IMR-90 (cell line): ENCODE results near the gene SGPL1. TPM values are rescaled to one million over a fixed set of nuclear protein-coding genes. Genes with fewer than 3 reads are reported as not detected.
A peak's percentile ranks its signal among the peaks of the same experiment; 100 is the strongest.

ENCODE experiments used
- ATAC-seq: fragments of 200-7000 bp; cut with Tn5 transposase; 2 replicates; pipeline ENCODE4 v1.9.1; 2020; ENCODE audit warnings: low read depth, mild to moderate bottlenecking, moderate library complexity
- BruUV-seq: library from RNA; stranded (reverse); fragments of 400-500 nt; replicated peaks from 2 replicates; lab custom pipeline; 2021; lab: Mats Ljungman, UMichigan
- CTCF ChIA-PET: fragments of 300-600 bp; formaldehyde crosslinking; extraction: SDS; loops from one replicate; lab custom pipeline; 2021; ENCODE audit warnings: antibody characterized with exemption; lab: Yijun Ruan, JAX
- POLR2A ChIA-PET: fragments of 300-600 bp; sonication (Branson Sonifier 250); formaldehyde crosslinking; loops from one replicate; lab custom pipeline; 2022; ENCODE audit warnings: antibody characterized with exemption; ENCODE audit not compliant: unreplicated experiment; lab: Charles Lee
- DNase-seq: peaks from one replicate; pipeline ENCODE4 v3.0.0; 2013
- H2AFZ ChIP-seq: replicated peaks from 2 replicates; pipeline ENCODE3; 2013; ENCODE audit warnings: low read length, mild to moderate bottlenecking; ENCODE audit not compliant: poor library complexity
- H2AK5ac ChIP-seq: 2 replicates; pipeline ENCODE4 v1.6.1; 2013; ENCODE audit warnings: low read depth, low read length, inconsistent platforms
- H2AK9ac ChIP-seq: replicated peaks from 2 replicates; pipeline ENCODE3; 2013; ENCODE audit warnings: mild to moderate bottlenecking, low read depth, low read length, moderate library complexity; ENCODE audit not compliant: poor library complexity
- H2BK120ac ChIP-seq: 2 replicates; pipeline ENCODE4 v1.6.1; 2013; ENCODE audit warnings: low read depth, low read length, inconsistent platforms
- H2BK15ac ChIP-seq: 3 replicates; pipeline ENCODE4 v1.6.1; 2013; ENCODE audit warnings: low read depth, low read length, inconsistent platforms
- H2BK20ac ChIP-seq: 2 replicates; pipeline ENCODE4 v1.6.1; 2013; ENCODE audit warnings: low read depth, mild to moderate bottlenecking, inconsistent platforms, low read length, moderate library complexity
- H2BK5ac ChIP-seq: 2 replicates; pipeline ENCODE4 v1.6.1; 2013; ENCODE audit warnings: mild to moderate bottlenecking, low read depth, low read length, inconsistent platforms; ENCODE audit not compliant: poor library complexity, severe bottlenecking
- H3K14ac ChIP-seq: replicated peaks from 2 replicates; pipeline ENCODE4 v1.6.1; 2013; ENCODE audit warnings: low read depth, low read length, inconsistent platforms
- H3K18ac ChIP-seq: 2 replicates; pipeline ENCODE4 v1.6.1; 2013; ENCODE audit warnings: low read depth, low read length, control low read depth
- H3K23ac ChIP-seq: 2 replicates; pipeline ENCODE4 v1.6.1; 2013; ENCODE audit warnings: low read depth, low read length, inconsistent platforms
- H3K27ac ChIP-seq: 2 replicates; pipeline ENCODE4 v1.5.1; 2013; ENCODE audit warnings: mild to moderate bottlenecking, control low read depth, low read length; ENCODE audit not compliant: insufficient read depth
- H3K27me3 ChIP-seq: 2 replicates; pipeline ENCODE4 v1.6.1; 2013; ENCODE audit warnings: low read length; ENCODE audit not compliant: control insufficient read depth, insufficient read depth
- H3K36me3 ChIP-seq: 2 replicates; pipeline ENCODE4 v1.6.1; 2013; ENCODE audit warnings: low read length, mixed read lengths; ENCODE audit not compliant: control insufficient read depth, insufficient read depth
- H3K4ac ChIP-seq: 2 replicates; pipeline ENCODE4 v1.6.1; 2013; ENCODE audit warnings: low read depth, low read length, inconsistent platforms
- H3K4me1 ChIP-seq: 2 replicates; pipeline ENCODE4 v1.6.1; 2013; ENCODE audit warnings: low read length, mixed read lengths; ENCODE audit not compliant: control insufficient read depth, insufficient read depth
- H3K4me2 ChIP-seq: 2 replicates; pipeline ENCODE4 v1.6.1; 2013; ENCODE audit warnings: low read depth, mild to moderate bottlenecking, control low read depth, low read length, moderate library complexity
- H3K4me3 ChIP-seq: 2 replicates; pipeline ENCODE4 v1.5.1; 2013; ENCODE audit warnings: low read depth, mild to moderate bottlenecking, control low read depth, low read length, moderate library complexity; ENCODE audit not compliant: insufficient read depth
- H3K56ac ChIP-seq: 2 replicates; pipeline ENCODE4 v1.6.1; 2013; ENCODE audit warnings: low read length, inconsistent platforms; ENCODE audit not compliant: insufficient read depth; ENCODE audit errors: extremely low read depth
- H3K79me1 ChIP-seq, 2 experiments: 2 replicates each; pipeline ENCODE4 v1.6.1; 2013; ENCODE audit warnings: low read length in 2 of 2, inconsistent platforms in 1 of 2, low read depth in 1 of 2
- H3K9ac ChIP-seq: 2 replicates; pipeline ENCODE4 v1.6.1; 2013; ENCODE audit warnings: low read depth, low read length, control low read depth
- H3K9me1 ChIP-seq: 2 replicates; pipeline ENCODE4 v1.6.1; 2013; ENCODE audit warnings: low read length, inconsistent platforms; ENCODE audit not compliant: insufficient read depth
- H3K9me3 ChIP-seq: 2 replicates; pipeline ENCODE4 v1.6.1; 2013; ENCODE audit warnings: low read length; ENCODE audit not compliant: control insufficient read depth, insufficient read depth
- H4K20me1 ChIP-seq: 2 replicates; pipeline ENCODE4 v1.6.1; 2013; ENCODE audit warnings: low read length, inconsistent platforms; ENCODE audit not compliant: insufficient read depth
- H4K5ac ChIP-seq: 2 replicates; pipeline ENCODE4 v1.6.1; 2013; ENCODE audit warnings: mild to moderate bottlenecking, low read depth, low read length, control low read depth
- H4K8ac ChIP-seq, 2 experiments: 2 replicates each; pipeline ENCODE4 v1.6.1; 2013; ENCODE audit warnings: low read depth in 2 of 2, low read length in 2 of 2, control low read depth in 1 of 2, inconsistent platforms in 1 of 2
- H4K91ac ChIP-seq: 2 replicates; pipeline ENCODE4 v1.6.1; 2013; ENCODE audit warnings: low read depth, low read length, inconsistent platforms; ENCODE audit not compliant: insufficient read depth
- BHLHE40 ChIP-seq: fragments of 150-350 bp; IDR thresholded peaks from 2 replicates; pipeline ENCODE4 v1.6.1; 2016; ENCODE audit warnings: mild to moderate bottlenecking, low read depth, low read length
- CEBPB ChIP-seq: IDR thresholded peaks from 2 replicates; pipeline ENCODE4 v1.6.1; 2012; ENCODE audit warnings: low read depth, low read length, improper control_type of control experiment
- CHD1 ChIP-seq: IDR thresholded peaks from 2 replicates; pipeline ENCODE4 v1.6.1; 2012; ENCODE audit warnings: low read depth, low read length, improper control_type of control experiment
- FOS ChIP-seq: fragments of 150-350 bp; IDR thresholded peaks from 2 replicates; pipeline ENCODE4 v1.6.1; 2016; ENCODE audit warnings: low read depth, low read length
- MAFK ChIP-seq: IDR thresholded peaks from 2 replicates; pipeline ENCODE4 v1.6.1; 2012; ENCODE audit warnings: low read depth, low read length, improper control_type of control experiment
- MAZ ChIP-seq: IDR thresholded peaks from 2 replicates; pipeline ENCODE4 v1.6.1; 2012; ENCODE audit warnings: low read depth, mild to moderate bottlenecking, low read length, improper control_type of control experiment, moderate library complexity, borderline replicate concordance
- MXI1 ChIP-seq: IDR thresholded peaks from 2 replicates; pipeline ENCODE4 v1.6.1; 2012; ENCODE audit warnings: low read depth, mild to moderate bottlenecking, low read length, moderate library complexity, borderline replicate concordance
- NFE2L2 ChIP-seq: fragments of 150-350 bp; IDR thresholded peaks from 2 replicates; pipeline ENCODE4 v1.6.1; 2016; ENCODE audit warnings: low read depth, mild to moderate bottlenecking, low read length
- RAD21 ChIP-seq: IDR thresholded peaks from 2 replicates; pipeline ENCODE4 v1.6.1; 2012; ENCODE audit warnings: low read length, improper control_type of control experiment
- RCOR1 ChIP-seq: IDR thresholded peaks from 2 replicates; pipeline ENCODE4 v1.6.1; 2012; ENCODE audit warnings: mild to moderate bottlenecking, low read length, improper control_type of control experiment; ENCODE audit not compliant: insufficient replicate concordance
- SMC3 ChIP-seq: fragments of 150-350 bp; IDR thresholded peaks from 2 replicates; pipeline ENCODE4 v1.6.1; 2016; ENCODE audit warnings: low read depth, mild to moderate bottlenecking, antibody characterized with exemption, low read length, moderate library complexity
- WGBS, 2 experiments: methylation state at CpG; one replicate each; pipeline versions ENCODE4 v1.1.5 to v1.1.7; 2013; ENCODE audit warnings: missing lambda C conversion rate in 2 of 2; ENCODE audit not compliant: insufficient read length in 1 of 2; ENCODE audit errors: extremely low coverage in 2 of 2; 5-methylcytosine and 5-hydroxymethylcytosine counted together
- dilution Hi-C: fragments of 300-500 bp; cut with HindIII; formaldehyde crosslinking; loops from one replicate; pipeline ENCODE4 v1.14.3; 2018; ENCODE audit warnings: low sequenced_read_pairs; ENCODE audit not compliant: unreplicated experiment
- in situ Hi-C: fragments of 300-500 bp; cut with MboI; formaldehyde crosslinking; loops from 3 replicates; pipeline ENCODE4 v1.14.3; 2019; ENCODE audit warnings: low sequenced_read_pairs, inconsistent platforms, mixed read lengths
- intact Hi-C: fragments of 100-400 bp; cut with micrococcal nuclease; formaldehyde crosslinking; loops from 2 replicates; pipeline ENCODE4 v1.10.0; 2022
- polyA plus RNA-seq, 3 experiments: library from polyadenylated mRNA; depleted of rRNA; stranded (reverse); fragments of >200 nt; gene quantifications; 2 replicates each; pipeline ENCODE4 v1.2.3, GENCODE V29; 2012; ENCODE audit warnings: low replicate concordance in 1 of 3
- total RNA-seq: library from RNA; depleted of rRNA; stranded (reverse); fragments of >200 nt; gene quantifications from 2 replicates; pipeline ENCODE4 v1.2.3, GENCODE V29; 2012
- TF ChIP-seq, protein P1 (sequence below): fragments of 150-350 bp; IDR thresholded peaks from 2 replicates; pipeline ENCODE4 v1.6.1; 2017; ENCODE audit warnings: mild to moderate bottlenecking, antibody characterized with exemption, low read length, low read depth
- TF ChIP-seq, protein P2 (sequence below): fragments of 150-350 bp; IDR thresholded peaks from 2 replicates; pipeline ENCODE4 v1.6.1; 2016; ENCODE audit warnings: low read depth, mild to moderate bottlenecking, low read length, moderate library complexity, borderline replicate concordance

SGPL1 gene
- total and polyA plus RNA-seq, 2 of the 4 experiments (the other 2 are of a cell fraction) = 12.2 to 26.7 TPM

DNA sequence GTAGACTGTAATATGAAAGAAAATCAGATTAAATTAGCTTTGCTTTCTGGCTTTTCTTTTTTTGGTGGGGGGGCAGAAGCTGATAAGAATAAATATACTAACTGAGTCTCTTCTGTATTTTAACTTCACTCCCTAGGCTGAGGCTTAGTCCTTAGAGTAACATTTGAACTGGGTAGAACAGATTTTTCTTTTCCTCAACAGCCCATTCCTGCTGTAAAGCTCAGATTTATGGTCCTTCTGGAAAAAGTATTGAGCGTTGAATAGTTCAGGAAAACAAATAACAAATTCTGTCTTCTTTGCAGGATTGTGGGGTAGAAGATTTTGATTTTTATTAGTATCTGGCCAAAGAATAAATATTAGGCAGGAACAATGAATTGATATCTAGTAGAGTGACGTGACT lies 17.9 kb downstream of the SGPL1 start:
- Histone ChIP-seq H3K4me2 (peak overlapping the region; percentile 85), H4K91ac (peak overlapping the region; percentile 38; the same call in 1 of the 2 replicates), H2BK5ac (peak overlapping the region; percentile 79), H3K23ac (peak overlapping the region; percentile 48; the same call in 1 of the 2 replicates), H2AFZ (no peak overlapping the region), H3K27me3 (no peaks in the 10 kb centered on the region), H3K14ac (peak overlapping the region; percentile 38; the same call in 1 of the 2 replicates), H4K20me1 (peaks cover 3% of the 10 kb centered on the region; the same call in 1 of the 2 replicates), H3K9me3 (peaks cover 3% of the 10 kb centered on the region), H3K56ac (peak overlapping the region; percentile 34), H3K36me3 (peaks cover 4% of the 10 kb centered on the region; the same call in 1 of the 2 replicates), H4K5ac (no peak overlapping the region; the same call in 1 of the 2 replicates), H3K9ac (no peak overlapping the region), H2BK15ac (peak overlapping the region; percentile 44; the same call in 1 of the 3 replicates), H4K8ac (peak overlapping the region; percentile 21 to 48), H2BK120ac (peak overlapping the region; percentile 50), H3K18ac (peak overlapping the region; percentile 76; the same call in 1 of the 2 replicates), H2AK5ac (no peak overlapping the region; the same call in 1 of the 2 replicates), H3K4me3 (no peak overlapping the region), H2AK9ac (no peak overlapping the region), H3K4me1 (peaks cover 25% of the 10 kb centered on the region), H2BK20ac (peak overlapping the region; percentile 62; the same call in 1 of the 2 replicates), H3K27ac (no peak overlapping the region), H3K4ac (peak overlapping the region; percentile 74), H3K9me1 (peaks cover 9% of the 10 kb centered on the region; the same call in 1 of the 2 replicates), H3K79me1 (peaks cover 46 to 68% of the 10 kb centered on the region in 2 experiments)
- ATAC-seq = 0 out of 2 replicates have a peak, but pooled peaks have one; percentile 8
- CTCF ChIA-PET = interaction anchor here (0.7 to 0.9 kb wide), 2 partner anchors 12 to 17 kb away, joined by 3 to 4 read pairs; partner anchors contain the start of gene SGPL1
- no peak for DNase-seq
- TF ChIP-seq RAD21 (no peak), NFE2L2 (no peak), RCOR1 (no peak), CEBPB (no peak), CHD1 (no peak), FOS (no peak), SMC3 (no peak), MAZ (no peak), MXI1 (no peak), MAFK (no peak), BHLHE40 (no peak)
- TF ChIP-seq, protein P1, sequence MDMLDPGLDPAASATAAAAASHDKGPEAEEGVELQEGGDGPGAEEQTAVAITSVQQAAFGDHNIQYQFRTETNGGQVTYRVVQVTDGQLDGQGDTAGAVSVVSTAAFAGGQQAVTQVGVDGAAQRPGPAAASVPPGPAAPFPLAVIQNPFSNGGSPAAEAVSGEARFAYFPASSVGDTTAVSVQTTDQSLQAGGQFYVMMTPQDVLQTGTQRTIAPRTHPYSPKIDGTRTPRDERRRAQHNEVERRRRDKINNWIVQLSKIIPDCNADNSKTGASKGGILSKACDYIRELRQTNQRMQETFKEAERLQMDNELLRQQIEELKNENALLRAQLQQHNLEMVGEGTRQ = no peak
- TF ChIP-seq, protein P2, sequence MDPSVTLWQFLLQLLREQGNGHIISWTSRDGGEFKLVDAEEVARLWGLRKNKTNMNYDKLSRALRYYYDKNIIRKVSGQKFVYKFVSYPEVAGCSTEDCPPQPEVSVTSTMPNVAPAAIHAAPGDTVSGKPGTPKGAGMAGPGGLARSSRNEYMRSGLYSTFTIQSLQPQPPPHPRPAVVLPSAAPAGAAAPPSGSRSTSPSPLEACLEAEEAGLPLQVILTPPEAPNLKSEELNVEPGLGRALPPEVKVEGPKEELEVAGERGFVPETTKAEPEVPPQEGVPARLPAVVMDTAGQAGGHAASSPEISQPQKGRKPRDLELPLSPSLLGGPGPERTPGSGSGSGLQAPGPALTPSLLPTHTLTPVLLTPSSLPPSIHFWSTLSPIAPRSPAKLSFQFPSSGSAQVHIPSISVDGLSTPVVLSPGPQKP = no peak
- BruUV-seq = no TSS peak
- dilution Hi-C loops = no loop called here
- intact Hi-C loops = no loop called here
- in situ Hi-C loops = no loop called here
- POLR2A ChIA-PET = interaction anchor here (0.6 kb wide), 1 partner anchor 429 kb away, joined by 4 read pairs; no protein-coding TSS in a partner anchor
- WGBS, 2 experiments = 38% methylated on average over 1 of the region's 2 CpGs; no CpG with 5 or more reads in 1 of the 2 experiments
